Activated T-cell treated with anti-CD3 and anti-CD28 coated beads, Interleukin-2, amount 50 U/mL, for 48 hours (primary cell): ENCODE measurements around the gene KAT6B.
"Not testable (repeated sequence)": the region's sequence is repeated elsewhere in the genome, so short reads cannot be mapped to it uniquely, and the experiment has no call there.

Source experiments
- DNase-seq, 2 experiments: peaks; one replicate each; pipeline ENCODE4 v3.0.0-alpha.2; 2020

The KAT6B gene

GRCh38 chr10:75042292-75042974 is 216.0 kb downstream of the KAT6B start:
- DNase-seq = peak in 1 of 2 experiments; percentile 34

GRCh38 chr10:75043256-75044131 is 217.1 kb downstream of the KAT6B start:
- peak; percentile 60 to 67 for DNase-seq

- no peak for DNase-seq
Measured at GRCh38 chr10:75048669-75049098, 222.3 kb downstream of the KAT6B start.

DNA sequence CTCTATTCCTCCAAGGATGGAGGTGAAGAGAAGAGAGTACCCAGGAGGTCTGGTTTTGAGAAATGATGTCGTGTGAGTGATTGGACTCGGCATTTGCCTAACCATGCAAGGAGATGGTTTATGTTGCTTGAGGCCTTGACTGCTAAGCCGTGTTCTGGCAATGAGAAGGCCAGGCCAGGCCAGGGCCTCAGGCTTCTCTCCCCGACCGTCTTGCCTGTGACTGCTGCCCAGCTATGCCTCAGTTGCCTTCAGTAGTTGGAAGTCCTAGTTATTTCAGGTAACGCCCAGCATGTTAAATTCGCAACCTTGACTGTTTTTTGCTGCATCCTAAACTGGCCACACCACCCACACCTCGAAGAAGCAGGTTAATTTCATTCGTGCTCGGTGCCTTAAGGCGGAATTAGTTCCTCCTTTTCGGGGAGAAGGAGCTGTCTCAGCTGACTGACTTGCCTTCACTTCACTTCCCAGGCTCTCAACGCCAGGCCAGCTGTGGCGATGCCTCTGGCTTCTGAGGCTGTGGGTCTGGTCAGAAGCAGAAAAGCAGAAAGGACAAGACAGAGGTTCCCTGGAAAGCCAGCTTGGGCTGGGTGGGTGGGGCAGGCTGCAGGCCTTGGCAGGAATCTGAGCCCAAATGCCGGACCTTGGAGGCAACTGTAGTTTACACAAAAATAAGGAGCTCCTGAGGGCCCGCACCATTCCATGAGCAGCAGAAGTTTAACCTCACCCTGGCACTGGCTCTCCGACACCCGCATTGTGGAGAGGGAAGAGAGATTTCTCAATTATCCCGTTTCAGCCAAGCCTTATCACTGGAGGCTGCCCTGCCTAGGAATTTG is 223.1 kb downstream of the KAT6B start:
- no peak for DNase-seq

DNA sequence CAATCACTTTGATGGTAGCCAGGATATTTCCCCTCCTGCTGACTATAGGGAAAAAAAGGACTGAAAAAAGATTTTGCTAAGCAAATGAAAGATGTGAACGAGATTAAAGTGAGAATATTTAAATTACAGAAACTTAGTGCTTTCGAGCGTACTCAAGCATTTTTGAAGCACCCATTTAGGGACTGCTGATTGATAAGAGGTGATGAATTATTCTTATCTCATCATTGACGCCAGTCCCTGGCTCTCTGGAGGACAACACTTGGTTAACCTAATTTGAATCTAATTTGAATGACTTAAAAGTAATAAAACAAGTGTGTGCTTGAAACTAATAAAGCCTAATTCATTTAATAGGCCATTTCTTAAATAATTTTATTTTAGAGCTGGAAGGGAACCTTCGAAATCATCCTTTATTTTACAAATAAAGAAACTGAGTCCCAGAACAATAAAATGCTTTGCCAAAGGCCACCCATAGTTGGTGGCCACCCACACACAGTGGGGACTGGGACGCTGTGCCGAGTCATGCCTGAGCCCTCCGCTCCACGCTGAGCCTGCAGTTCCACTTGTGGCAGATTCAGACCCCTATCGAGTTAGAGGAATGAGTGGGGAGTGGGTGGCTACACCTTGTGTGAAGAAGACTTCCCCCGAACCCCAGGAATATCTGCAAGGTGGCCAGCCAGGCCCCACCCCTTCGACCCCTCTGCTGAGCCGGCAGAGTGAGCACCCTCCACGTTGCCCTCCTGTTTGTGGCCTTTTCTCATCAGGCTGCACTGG is 223.9 kb downstream of the KAT6B start:
- DNase-seq = no peak

DNA sequence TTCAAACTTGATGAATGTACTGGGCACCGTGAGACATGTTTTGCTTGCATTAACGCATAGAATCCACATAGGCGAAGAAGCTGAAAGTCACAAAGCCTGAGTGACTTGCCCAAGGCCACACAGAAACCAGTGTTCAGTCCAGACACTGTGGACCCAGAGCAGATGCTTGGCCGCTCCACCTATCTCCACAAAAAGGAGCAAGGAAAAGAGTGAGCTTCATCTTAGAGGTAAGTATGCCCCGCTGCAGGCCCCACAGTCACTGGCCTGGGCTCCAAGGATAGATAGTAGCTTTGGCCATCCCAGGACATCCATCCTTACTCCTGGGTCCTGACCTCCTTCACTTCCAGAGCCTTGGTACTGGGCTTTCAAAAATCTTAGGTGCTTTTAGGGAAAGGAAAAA is 224.9 kb downstream of the KAT6B start:
- DNase-seq = no peak

- not testable (repeated sequence) for DNase-seq
Measured at GRCh38 chr10:75055896-75056406, 229.6 kb downstream of the KAT6B start.

DNA sequence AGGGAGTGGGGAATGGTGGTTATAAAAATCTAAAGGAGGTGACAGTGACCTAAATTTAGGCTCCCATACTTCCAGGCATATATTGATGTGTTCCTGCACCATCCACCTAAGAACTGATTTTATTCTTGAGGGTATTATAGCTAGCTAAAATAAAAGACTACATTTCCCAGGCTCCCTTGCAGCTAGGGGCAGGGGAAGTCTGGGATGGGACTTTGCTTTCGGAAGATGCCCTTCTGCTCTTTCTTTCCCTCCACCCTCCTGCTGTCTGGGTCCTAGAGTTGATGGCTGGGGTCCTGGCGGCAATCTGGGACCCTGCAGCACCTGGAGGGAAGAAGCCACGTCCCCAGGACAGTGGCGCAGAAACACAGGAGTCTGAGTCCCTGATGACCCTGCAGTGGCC is 231.3 kb downstream of the KAT6B start:
- no peak for DNase-seq

DNA sequence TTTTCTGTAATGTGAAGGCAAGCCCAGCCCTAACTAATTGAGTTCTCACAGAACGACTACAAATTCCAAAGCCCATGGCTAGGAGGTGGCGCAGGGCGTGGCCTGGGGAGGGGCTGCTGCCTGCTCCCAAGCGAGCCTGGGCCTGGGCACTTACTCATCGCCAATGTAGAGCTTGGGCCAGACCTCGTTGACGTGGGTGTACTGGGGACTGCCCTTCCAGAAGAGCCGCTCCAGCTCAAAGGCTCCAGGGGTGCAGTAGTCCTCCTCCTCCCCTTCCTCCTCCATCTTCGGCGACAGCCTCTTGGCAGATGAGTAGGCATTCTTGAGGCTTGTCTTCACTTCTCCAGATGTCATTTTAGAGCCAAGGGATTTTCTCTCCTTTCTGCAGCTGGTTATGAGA is 231.8 kb downstream of the KAT6B start:
- DNase-seq = no peak

DNA sequence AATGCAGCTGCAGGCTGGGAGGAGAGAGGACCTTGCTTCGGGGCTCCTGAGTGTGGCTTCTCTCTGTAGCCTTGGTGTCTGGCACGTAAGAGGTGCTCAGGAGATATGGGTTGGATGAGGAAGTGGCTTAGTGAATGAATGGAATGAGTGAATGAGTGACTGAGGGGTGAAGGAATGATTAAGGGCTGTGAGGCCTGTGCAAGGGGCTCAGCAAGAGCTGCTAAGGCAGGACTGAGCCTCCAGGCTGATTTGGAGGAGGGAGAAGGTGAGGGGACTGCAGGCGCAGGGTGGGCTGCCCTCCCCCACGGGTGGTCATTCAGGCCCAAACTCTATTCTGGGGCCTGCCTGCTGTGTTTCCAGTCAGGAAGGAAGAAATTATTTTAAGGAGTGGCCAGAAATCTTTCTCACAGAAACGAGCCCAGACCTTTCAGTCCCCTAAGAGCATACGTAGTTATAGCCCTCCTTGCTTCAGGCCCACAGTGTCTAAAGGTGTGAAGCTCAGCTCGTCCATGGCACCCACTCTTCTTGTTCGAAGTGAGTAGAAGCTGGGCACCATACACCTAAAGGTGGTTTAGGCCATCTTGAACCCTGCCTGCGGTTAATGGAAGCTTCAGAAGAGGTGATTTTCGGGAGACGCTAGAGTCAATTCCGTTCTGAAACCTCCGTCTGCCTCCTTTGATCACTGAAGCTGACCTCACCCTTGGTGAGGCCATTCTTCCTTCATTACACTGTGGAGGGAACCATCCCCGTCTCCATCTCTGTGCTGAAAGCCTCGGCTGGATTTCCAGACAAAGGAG is 235.5 kb downstream of the KAT6B start:
- no peak for DNase-seq

GRCh38 chr10:75062506-75063299 is 236.3 kb downstream of the KAT6B start:
- DNase-seq = no peak

DNA sequence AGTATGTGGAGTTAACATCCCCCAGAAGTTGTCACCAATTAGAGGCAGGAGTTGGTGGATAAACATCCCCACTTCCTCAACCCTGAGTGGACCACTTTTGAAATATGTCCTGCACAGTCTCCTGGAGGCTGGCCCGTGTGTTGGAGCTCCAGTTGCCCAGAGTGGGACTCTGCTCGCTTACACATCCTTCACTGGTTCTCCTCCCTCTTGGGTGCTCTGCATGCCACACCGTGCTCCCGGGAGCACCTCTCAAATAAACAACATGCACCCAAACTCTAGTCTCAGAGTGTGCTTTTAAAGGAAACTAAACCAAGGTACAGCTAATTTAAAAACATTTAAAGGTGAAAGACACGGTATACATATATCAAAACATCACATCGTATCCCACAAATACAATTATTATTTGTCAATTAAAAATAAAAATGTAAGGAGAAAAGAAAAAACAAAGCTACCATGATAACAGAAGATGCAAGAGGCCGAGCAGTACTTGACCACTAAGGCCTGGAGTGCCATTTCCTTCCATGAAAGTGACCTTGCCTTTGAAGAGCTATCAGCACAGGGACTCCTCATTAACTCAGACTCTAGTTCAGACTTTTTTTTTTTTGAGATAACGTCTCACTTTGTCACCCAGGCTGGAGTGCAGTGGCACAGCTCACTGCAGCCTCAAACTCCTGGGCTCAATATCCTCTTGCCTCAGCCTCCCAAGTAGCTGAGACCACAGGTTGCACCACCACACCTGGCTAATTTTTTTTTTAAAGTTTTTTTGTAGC is 237.2 kb downstream of the KAT6B start:
- DNase-seq = no peak

GRCh38 chr10:75065076-75065475 is 238.7 kb downstream of the KAT6B start:
- no peak for DNase-seq

- no peak for DNase-seq
Measured at GRCh38 chr10:75066271-75066670, 239.9 kb downstream of the KAT6B start.

- DNase-seq = no peak
Measured at GRCh38 chr10:75067272-75067671, 240.9 kb downstream of the KAT6B start.

DNA sequence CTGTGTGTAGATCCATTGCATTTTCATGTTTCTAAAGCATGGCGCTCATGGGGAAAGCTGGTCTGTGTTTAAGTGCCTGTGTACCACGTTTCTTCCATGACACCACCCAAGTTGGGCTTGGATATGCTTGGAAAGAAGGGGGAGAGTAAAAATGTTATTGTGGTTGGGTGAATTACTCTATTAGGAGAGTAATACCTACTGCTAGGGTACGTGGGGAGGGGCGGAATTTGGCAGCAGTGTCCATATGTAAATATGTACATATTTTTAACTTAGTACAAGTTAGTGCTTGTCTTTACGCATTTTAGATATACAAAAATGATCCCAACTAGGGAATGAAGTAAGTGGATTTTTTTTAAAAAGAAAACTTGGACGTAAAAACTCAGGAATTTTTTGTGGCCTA is 242.1 kb downstream of the KAT6B start:
- DNase-seq = no peak

DNA sequence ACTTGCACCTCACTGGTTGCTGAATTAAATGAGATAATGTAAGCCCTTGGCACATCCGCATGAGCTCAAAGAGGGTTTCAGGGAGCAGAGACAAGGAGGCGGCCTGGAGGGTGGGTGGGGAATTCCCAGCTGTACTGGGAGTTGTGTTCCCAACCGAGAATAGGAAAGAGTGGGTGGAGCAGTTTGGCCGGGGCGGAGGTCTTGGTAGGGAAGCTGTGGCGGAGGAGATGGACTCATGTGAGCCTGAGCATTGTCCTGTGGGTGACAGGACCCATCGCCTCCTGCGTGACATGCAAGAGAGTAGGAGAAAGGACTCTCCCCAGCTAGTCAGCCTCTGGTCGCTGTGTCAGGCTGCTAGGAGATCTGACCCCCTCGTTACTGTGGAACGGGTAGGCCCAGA is 244.1 kb downstream of the KAT6B start:
- DNase-seq = no peak

DNA sequence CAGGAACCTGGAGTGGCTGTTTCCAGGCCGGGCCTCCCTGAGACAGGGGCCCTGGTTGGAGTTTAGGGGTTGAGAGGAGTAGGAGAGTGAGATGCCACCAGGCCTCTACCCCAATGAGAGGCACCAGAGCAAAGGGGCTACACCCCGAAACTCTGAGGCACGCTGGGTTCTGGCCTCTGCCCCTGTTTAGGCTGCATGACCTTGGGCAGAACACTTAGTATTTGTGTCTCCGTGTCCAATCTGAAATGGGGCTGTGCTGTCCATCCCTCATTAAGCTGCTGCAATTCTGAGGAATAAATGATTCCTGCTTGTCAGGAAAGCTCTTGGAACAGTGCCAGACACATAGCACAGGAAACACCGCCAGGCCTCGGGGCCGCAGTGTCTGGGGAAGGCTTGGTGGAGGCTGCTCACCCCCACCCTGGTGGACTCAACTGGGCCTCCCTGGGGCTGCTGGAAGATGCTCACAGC is 244.6 kb downstream of the KAT6B start:
- no peak for DNase-seq

DNA sequence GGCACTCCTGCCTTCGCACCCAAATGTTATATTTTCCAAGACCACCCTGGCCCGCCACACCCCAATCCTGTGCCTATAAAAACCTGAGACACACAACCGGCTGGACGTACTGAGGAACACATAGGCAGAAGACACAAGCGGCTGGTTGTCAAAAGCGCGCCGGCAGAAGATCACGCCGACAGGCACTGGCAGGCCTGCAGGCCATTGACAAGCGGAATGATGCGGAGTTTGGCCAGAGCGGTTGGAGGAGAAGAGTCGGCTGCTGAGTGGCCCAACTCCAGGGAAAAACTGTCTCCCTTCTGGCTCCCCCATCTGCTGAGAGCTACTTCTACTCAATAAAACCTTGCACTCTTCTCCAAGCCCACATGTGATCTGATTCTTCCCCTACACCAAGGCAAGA is 245.4 kb downstream of the KAT6B start:
- DNase-seq = no peak

DNA sequence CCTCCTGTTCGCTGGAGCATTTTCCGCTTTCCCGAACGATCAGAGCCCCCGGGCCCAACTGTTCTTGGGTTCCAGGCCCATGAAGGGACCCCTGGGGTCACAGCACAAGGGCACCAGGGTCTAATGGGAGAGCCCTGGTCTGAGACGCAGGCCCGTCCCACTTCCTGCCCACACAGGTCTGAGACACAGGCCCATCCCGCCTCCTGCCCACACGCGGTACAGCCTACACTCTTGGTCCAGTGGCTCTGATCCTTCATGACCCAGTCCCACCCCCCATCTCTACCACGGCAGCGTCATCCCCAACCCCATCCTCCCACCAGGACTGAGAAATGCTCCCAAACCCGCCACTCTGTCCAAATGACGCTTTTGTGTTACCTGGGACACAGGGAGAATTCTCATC is 246.3 kb downstream of the KAT6B start:
- DNase-seq = no peak
